Stimulated activated CD4-positive, alpha-beta T cell treated with anti-CD3 and anti-CD28 coated beads, Interleukin-4, amount 100 ng/mL, for 24 hours (primary cell): ENCODE results near the gene POGLUT2.

Experiments used
- DNase-seq: peaks from one replicate; pipeline ENCODE4 v3.0.0-alpha.2; 2020

POGLUT2 gene

GRCh38 chr13:102761071-102761470, 37.7 kb downstream of the POGLUT2 start:
- DNase-seq, result no peak

DNA sequence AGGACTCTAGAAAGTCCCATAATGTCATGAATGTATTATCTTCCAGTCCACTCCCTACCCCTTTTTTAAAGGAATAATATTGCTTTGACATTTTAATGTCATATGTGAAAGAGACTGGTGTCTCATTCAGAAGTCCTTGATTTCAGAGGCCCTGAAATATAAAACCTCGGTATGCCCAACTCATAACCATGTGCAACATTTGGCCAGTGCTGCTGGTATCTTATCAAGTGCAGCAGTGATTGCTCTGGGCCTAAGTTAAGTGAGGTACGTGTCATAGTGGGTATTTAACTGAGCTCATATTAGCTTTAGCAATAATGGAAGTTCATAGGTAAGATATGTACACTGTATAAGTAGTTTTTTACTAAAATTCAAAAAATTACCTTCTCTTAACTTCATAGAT, 39.9 kb downstream of the POGLUT2 start:
- DNase-seq, result no peak

DNA sequence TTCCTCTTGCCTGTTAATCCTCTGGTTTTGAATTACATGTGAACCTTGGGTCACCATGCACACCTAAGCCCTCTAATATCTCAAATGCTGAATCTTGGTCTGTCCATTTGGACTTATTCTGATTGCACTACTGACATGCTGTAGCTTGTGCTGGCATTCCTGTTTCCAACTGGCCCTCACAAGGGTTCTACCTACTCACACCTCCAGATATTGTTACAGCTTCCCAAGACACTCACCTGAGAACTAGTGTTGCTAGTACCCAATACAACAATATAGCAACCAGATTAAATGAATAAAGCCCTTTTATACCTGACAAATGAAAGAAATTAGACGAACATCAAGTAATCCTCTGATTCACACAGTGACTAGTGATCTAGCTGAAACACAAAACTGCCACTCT, 41.8 kb downstream of the POGLUT2 start:
- no peak for DNase-seq

DNA sequence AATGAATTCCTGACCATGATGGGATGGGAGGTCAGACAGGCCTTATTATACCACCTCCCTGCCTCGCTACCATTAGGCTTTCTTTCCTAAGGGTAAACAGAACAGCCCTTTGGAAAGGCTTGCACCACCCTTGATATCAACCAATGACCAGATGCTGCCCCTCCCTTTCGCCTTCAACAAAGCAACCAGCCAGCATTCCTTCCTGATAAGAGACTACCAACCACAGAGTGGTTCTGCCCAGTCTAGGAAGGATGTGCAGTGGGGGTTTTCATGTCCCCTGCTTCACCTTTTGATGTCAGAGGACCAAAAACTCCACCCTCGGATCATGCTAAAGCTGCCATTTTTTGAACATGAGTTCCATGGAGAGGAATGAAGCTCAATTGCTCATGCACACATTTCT, 46.9 kb downstream of the POGLUT2 start:
- no peak for DNase-seq

- DNase-seq, result no peak
These were observed 56.3 kb downstream of the POGLUT2 start for GRCh38 chr13:102742506-102742905.

DNA sequence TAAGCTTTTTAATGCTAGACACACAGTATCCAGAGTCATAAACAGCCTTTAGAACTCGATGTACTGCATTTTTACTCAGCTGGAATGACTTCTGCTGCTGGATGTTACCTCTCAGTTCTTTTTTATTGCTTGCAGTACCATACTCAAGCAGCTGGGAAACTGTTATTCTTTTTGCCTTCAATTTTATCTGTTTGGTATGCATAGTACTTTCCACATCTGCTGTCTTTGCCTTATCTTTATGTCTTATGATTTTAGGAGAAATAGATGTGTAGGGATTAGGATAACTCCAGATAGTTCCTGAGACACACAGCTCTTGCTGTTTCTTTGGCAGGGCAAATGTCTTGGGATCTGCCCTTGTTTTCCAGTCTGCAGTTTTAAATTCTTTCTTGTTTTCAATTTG, 56.7 kb downstream of the POGLUT2 start:
- no peak for DNase-seq
